NCI-H345 treated with DMSO at 0.1 percent for 48 hours (cell line): ENCODE data around the gene TEAD1.

Source experiments
- DNase-seq: peaks from one replicate; lab custom pipeline; 2025; ENCODE audit not compliant: unreplicated experiment; lab: John Stamatoyannopoulos, UW

The TEAD1 gene

DNA sequence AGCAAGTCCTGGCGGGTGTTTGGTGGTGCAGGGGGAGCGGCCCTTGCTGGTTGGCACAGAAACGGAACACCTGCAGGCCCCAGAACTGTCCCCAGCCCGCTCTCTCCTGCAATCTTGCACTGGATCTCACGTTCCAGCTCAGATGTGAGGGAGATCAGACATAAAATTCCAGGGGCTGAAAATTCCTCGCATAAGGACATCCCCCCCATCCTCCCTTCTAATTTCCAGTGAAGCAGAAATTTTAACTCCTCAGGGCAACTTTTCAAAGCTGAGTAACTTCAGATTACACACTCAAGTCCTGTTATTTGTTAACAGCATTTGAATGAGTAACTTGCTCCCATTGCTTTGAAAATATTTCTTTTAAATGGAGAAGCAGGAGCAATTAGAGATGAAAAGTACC, 294.6 kb downstream of the TEAD1 start:
- DNase-seq: no peak

DNA sequence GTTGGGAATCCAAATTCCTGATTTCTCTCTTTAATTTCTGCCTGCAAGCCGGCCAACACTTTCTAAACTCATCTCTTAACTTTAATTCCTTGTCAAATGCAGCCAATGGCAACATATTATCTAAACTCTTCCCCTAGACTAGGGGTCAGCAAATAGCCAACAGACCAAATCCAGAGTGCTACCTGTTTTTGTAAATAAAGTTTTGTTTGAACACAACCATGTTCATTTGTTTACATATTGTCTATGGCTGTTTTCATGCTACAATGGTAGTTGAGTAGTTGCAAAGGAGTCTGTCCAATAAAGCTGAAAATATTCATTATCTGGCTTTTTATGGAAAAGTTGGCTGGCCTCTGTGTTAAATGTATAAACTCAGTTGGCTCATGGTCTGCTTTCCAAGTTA, 297.7 kb downstream of the TEAD1 start:
- no peak for DNase-seq

DNA sequence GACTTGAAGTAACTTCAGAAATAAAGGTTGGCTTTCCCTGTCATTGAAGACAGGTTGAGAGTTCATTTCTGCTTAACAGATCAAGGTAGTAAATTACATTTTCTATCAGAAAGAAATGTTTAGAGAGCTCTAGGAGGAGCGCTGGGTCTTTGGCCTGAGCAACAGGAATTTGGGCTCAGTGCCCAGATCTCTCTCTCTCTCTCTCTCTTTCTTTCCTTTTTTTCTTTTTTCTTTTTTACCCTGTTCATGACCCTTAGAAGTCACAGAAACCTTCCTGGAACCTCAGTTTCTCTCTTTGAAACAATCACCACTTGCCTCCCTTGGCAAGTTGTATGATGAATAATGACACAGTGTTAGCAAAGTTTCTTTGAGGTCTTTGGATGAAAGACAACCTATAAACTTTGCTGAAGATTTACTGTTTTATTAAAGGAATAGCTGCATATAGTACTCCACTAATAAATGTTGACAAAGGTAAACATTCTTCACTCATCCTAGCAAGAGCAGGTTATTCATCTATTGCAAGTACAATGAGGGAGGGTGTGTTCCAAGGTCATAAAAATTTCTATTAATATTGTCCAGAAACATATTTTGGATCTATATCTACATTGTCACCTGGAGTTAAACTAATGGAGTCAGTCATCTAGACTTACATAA, 299.4 kb downstream of the TEAD1 start:
- DNase-seq: no peak

DNA sequence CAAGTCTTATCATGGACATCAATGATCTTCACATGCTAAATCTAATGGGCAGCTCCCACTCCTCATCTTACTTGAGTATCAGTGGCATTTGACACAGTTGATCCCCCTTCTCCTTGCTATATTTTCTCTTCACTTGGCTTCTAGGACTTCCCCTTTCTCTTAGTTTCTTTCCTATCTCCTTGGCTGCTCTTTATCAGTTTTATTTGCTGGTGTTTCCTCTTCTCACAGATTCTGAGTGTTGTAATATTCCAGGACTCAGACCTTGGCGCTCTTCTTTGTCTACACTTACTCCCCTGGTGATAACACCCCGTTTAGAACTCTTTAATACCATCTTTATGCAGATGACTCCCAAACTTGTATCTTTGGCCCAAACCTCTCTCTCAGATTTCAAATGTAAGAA, 301.0 kb downstream of the TEAD1 start:
- DNase-seq: no peak

DNA sequence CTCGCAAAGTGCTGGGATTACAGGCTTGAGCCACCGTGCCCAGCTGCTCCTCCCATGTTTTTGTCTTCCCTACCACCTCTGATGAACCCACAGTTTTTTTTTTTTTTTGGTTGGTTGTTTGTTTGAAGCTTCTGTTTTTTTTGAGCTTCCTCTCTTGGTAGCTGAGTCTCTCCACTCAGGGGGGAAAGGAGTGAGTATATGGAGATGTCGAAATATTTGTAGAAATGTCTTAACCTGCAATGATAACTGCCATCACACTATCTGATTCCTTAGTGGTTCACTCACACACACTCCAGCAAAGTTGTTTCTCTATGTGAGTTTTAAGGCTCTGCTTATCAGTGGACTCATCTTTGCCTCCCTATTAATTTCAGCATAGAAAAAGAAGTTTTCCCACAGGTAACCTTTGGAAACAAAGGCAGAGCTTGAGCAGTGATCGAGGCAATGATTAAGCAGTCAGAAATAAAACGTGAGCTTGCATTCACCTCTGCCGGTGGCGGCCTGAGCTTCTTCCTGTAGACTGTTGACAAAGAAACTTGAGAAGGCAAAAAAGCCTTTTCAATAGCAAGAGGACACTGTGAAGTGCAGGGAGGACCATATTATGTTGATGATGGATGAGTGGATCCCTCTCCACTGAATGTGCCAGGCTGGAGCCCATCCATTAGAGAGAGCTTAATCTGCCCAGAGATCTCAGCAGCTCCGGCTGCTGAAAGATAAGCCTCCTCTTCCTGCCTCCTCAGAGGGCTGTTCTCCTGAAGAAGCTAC, 305.9 kb downstream of the TEAD1 start:
- DNase-seq: peak; percentile 83

DNA sequence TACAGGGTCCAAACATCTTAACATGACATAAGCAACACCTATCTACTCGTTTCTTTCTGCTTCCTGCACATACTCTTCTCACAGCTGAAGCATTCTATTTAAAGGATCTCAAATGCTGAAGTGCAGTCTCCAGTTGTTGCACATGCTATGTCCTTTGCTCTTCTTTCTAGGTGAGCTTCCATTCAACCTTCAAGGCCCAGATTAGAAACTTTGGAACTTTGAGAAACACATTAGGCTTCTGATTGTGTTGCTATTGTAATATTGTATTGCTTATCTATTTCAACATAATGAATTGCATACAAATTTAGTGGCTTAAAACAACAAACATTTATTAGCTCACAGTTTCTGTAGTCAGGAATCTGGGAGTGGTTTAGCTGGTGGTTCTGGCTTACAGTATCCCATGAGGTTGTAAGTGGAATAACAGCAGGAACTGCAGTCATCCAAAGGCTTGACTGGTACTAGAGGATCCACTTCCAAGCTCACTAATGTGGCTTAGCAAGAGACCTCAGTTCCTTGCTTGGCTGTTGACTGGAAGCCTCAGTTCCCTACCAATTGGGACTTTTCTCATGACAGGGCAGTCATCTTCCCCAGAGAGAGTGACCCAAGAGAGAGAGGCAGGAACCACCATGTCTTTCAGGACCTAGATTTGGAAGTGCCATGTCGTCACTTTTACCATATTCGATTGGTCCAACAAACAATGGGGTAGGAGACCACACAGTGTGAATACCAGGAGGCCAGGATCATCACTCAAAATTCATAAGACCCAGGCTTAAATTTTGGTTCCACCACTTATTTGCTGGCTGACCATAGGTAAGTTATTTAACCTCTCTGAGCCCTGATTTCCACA, 307.7 kb downstream of the TEAD1 start:
- no peak for DNase-seq

DNA sequence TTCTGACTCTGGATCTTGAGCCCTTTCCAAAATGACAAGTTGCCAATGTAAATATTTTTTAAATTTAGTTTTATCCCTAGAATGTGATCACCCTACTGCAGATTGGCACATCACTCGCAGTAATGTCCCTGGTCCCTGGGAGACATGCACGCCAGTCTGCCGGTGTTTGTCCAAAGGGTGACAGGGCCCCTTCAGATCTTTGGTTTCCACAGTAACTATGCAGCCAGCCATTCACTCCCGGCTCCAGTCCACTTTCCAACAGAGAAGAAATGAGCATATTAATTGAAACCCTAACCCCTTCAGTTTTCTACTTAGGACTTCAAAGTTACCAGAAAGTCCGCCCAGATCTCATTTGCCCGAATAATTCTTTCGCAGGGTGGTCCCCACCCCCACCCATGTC, 309.1 kb downstream of the TEAD1 start:
- no peak for DNase-seq

DNA sequence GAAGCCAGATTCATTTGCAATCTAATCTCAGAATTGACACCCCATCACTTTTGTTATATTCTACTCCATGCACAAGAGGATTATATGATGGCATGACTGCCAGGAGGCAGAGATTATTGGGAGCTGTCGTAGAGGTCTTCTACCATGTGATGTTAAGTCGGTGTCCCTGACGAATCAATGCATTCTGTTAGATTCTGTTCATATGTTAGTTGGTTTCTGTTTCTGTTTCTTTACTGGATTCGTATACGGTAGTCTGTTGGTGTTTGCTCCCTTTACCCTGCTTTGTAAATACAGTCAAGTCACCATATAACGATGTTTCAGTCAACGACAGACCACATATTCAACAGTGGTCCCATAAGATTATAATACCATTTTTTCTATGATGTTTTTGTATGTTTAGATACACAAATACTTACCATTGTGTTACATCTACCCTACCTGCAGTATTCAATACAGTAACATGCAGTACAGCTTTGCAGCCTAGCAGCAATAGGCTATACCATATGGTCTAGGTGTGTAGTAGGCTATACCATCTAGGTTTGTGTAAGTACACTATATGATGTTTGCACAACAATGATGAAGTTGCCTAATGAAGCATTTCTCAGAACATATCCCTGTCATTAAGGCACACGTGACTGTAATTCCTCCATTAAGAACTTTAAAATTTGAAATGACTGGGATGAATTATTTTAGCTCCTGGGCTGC, 312.1 kb downstream of the TEAD1 start:
- no peak for DNase-seq

DNA sequence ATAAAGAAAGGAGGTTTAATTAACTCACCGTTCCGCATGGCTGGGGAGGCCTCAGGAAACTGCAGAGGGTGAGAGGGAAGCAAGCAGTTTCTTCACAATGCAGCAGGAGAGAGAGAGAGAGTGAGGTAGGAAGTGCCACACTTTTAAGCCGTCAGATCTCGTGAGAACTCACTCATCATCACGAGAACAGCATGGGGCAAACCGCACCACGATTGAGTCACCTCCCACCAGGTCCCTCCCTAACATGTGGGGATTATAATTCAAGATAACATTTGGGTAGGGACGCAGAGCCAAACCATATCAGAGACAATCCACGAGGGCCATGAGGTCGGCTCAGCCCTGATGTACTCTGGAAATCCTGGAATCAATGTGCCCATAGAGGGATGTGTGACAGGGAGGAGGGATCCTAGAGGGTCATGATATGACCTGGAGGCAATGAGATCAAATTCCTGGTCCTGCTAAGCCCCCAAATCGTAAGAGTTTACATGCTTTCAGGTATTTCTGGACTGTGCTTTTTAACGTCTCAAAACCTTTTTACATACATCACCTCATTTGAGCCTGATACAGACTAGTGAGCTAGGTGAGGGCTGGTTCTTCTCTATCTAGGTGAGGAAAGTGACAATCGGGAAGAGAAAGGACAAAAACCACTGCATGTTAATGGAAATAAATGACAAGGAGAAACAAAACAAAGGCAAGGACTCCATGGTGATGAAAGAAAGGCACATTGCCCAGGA, 315.4 kb downstream of the TEAD1 start:
- no peak for DNase-seq

DNA sequence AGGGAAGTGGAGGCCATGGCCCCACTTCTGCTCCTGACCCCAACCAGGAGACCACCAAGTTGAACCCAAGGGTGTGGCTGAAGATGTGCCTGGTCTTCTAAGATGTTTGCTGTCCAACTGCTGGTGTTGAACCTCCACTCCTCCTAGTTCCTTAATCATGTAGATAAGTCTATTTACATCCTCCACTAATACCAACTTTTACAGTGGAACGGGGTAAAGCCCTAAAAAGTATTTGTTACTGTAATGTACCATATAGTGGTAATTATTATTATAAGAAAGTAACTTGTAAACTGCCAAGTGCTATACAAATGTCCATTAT, 315.9 kb downstream of the TEAD1 start:
- DNase-seq: no peak

DNA sequence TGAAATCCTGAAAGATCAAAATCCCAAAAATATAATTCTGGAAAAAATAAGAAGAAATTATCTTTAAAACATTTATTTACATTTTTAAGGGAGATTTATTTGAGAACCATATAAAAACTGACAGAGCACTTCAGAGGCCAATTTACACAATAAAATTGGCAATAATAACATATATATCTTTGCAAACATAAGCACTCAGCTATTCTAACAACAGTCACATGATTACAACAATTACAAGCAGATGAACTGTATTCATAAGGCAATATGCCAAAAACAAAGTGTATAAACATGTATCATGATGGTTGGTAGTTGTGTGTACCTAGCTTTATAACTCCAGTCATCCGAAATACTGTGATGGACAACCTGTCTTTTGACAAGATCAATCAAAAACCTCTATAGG, 317.2 kb downstream of the TEAD1 start:
- DNase-seq: no peak

DNA sequence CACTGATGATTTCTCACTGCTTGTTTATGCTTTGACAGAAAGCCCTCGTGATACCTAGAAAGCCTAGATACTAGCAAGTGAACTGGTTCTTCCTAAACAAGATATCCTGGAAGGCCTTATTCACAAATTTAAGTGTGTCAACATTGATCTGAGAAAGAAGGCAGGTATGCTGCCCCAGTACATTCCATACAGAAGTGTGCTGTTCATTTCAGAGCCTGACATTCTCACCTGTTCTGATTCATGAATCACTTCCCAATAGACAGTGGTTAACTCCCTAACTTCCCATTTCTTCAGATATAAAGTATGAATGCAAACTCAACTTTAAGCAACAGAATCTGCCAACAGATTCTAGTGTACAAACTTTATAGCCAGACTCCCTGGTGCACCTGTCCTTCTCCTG, 319.4 kb downstream of the TEAD1 start:
- DNase-seq: no peak
